ENCODE data around the gene HES6. TPM values are rescaled to one million over a fixed set of nuclear protein-coding genes. Genes with fewer than 3 reads are reported as not detected.

HES6 gene
- total and polyA plus RNA-seq, 3 experiments from 2014 or later, result 2.2 to 5.1 (median 4.7) TPM

GRCh38 chr2:238261718-238262375, 22.0 kb upstream of the HES6 start:
- Histone ChIP-seq H3K4me3 (ENCODE audit: low read length) (no peak overlapping the region), H3K27me3 (ENCODE audit: insufficient read depth, low read length, poor library complexity, severe bottlenecking) (no peaks in the 10 kb centered on the region), H3K27ac (ENCODE audit: low read depth, low read length) (no peak overlapping the region), H3K9me3 (ENCODE audit: low read length) (no peaks in the 10 kb centered on the region), H3K4me1 (ENCODE audit: insufficient read depth, low read length) (no peaks in the 10 kb centered on the region), H3K36me3 (ENCODE audit: insufficient read depth, low read length) (peaks cover 9% of the 10 kb centered on the region)
- CTCF ChIA-PET, result interaction anchor here (1.7 to 2.3 kb wide), 3 partner anchors 23 to 338 kb away, joined by 5 to 9 read pairs (median 7); no protein-coding TSS in a partner anchor
- POLR2A ChIA-PET, result no interaction called here
- H3K4me1 Mint-ChIP-seq, result peaks cover 4 to 6% (median 5%) of the 10 kb centered on the region in 3 donors
- no peaks in the 10 kb centered on the region for H3K9me3 Mint-ChIP-seq
- no peaks in the 10 kb centered on the region for H3K27me3 Mint-ChIP-seq
- H3K4me3 Mint-ChIP-seq, result no peak overlapping the region
- no peak overlapping the region for H3K27ac Mint-ChIP-seq
- H3K36me3 Mint-ChIP-seq, result peaks cover 0 to 51% (median 5%) of the 10 kb centered on the region in 3 donors
- DNase-seq, result no peak

- no peak for DNase-seq
- H3K4me1 Mint-ChIP-seq, result peaks cover 4 to 6% (median 5%) of the 10 kb centered on the region in 3 donors
- no peak overlapping the region for H3K4me3 ChIP-seq (ENCODE audit: low read length)
- peaks cover 0 to 54% (median 5%) of the 10 kb centered on the region in 3 donors for H3K36me3 Mint-ChIP-seq
- H3K27ac Mint-ChIP-seq, result no peak overlapping the region
- H3K9me3 ChIP-seq (ENCODE audit: low read length), result no peaks in the 10 kb centered on the region
- H3K4me3 Mint-ChIP-seq, result no peak overlapping the region
- no peaks in the 10 kb centered on the region for H3K9me3 Mint-ChIP-seq
- no peaks in the 10 kb centered on the region for H3K4me1 ChIP-seq (ENCODE audit: insufficient read depth, low read length)
- H3K27me3 Mint-ChIP-seq, result no peaks in the 10 kb centered on the region
- POLR2A ChIA-PET, result no interaction called here
- peaks cover 9% of the 10 kb centered on the region for H3K36me3 ChIP-seq (ENCODE audit: insufficient read depth, low read length)
- CTCF ChIA-PET, result no interaction called here
- H3K27me3 ChIP-seq (ENCODE audit: insufficient read depth, low read length, poor library complexity, severe bottlenecking), result no peaks in the 10 kb centered on the region
- H3K27ac ChIP-seq (ENCODE audit: low read depth, low read length), result no peak overlapping the region
Measured at GRCh38 chr2:238260883-238261282, 21.0 kb upstream of the HES6 start.

- CTCF ChIA-PET, result no interaction called here
- peak in 1 of 5 donors; percentile 21 for DNase-seq
Measured at GRCh38 chr2:238259061-238260020, 19.5 kb upstream of the HES6 start.

GRCh38 chr2:238257786-238258700, 18.2 kb upstream of the HES6 start:
- no peaks in the 10 kb centered on the region for H3K4me1 Mint-ChIP-seq
- Histone ChIP-seq H3K36me3 (ENCODE audit: insufficient read depth, low read length) (peaks cover 15% of the 10 kb centered on the region), H3K4me3 (ENCODE audit: low read length) (no peak overlapping the region), H3K27me3 (ENCODE audit: insufficient read depth, low read length, poor library complexity, severe bottlenecking) (no peaks in the 10 kb centered on the region), H3K4me1 (ENCODE audit: insufficient read depth, low read length) (no peaks in the 10 kb centered on the region), H3K27ac (ENCODE audit: low read depth, low read length) (no peak overlapping the region), H3K9me3 (ENCODE audit: low read length) (no peaks in the 10 kb centered on the region)
- H3K27me3 Mint-ChIP-seq, result no peaks in the 10 kb centered on the region
- no peaks in the 10 kb centered on the region for H3K9me3 Mint-ChIP-seq
- peaks cover 0 to 70% (median 11%) of the 10 kb centered on the region in 3 donors for H3K36me3 Mint-ChIP-seq
- CTCF ChIA-PET, result no interaction called here
- no peak overlapping the region for H3K4me3 Mint-ChIP-seq
- no peak for DNase-seq
- H3K27ac Mint-ChIP-seq, result peak overlapping the region in 1 of 8 donors; percentile 55
- POLR2A ChIA-PET, result no interaction called here

More at GRCh38 chr2:238259061-238260020, 19.5 kb upstream of the HES6 start:
- Mint-ChIP-seq H3K4me1 (peaks cover 4 to 6% (median 5%) of the 10 kb centered on the region in 3 donors), H3K27ac (no peak overlapping the region), H3K36me3 (peaks cover 0 to 64% (median 12%) of the 10 kb centered on the region in 3 donors), H3K4me3 (no peak overlapping the region), H3K9me3 (no peaks in the 10 kb centered on the region), H3K27me3 (no peaks in the 10 kb centered on the region)
- no peak overlapping the region for H3K27ac ChIP-seq (ENCODE audit: low read depth, low read length)
- POLR2A ChIA-PET, result no interaction called here
- no peaks in the 10 kb centered on the region for H3K9me3 ChIP-seq (ENCODE audit: low read length)
- peaks cover 15% of the 10 kb centered on the region for H3K36me3 ChIP-seq (ENCODE audit: insufficient read depth, low read length)
- H3K4me3 ChIP-seq (ENCODE audit: low read length), result no peak overlapping the region
- no peaks in the 10 kb centered on the region for H3K4me1 ChIP-seq (ENCODE audit: insufficient read depth, low read length)
- H3K27me3 ChIP-seq (ENCODE audit: insufficient read depth, low read length, poor library complexity, severe bottlenecking), result no peaks in the 10 kb centered on the region

GRCh38 chr2:238256594-238257104, 16.8 kb upstream of the HES6 start:
- no peaks in the 10 kb centered on the region for H3K27me3 Mint-ChIP-seq
- POLR2A ChIA-PET, result no interaction called here
- peaks cover 0 to 78% (median 11%) of the 10 kb centered on the region in 3 donors for H3K36me3 Mint-ChIP-seq
- no peak overlapping the region for H3K4me3 ChIP-seq (ENCODE audit: low read length)
- no peaks in the 10 kb centered on the region for H3K9me3 ChIP-seq (ENCODE audit: low read length)
- no peaks in the 10 kb centered on the region for H3K4me1 Mint-ChIP-seq
- no peaks in the 10 kb centered on the region for H3K4me1 ChIP-seq (ENCODE audit: insufficient read depth, low read length)
- peak overlapping the region in 1 of 8 donors; percentile 22 for H3K27ac Mint-ChIP-seq
- H3K27ac ChIP-seq (ENCODE audit: low read depth, low read length), result no peak overlapping the region
- CTCF ChIA-PET, result no interaction called here
- H3K36me3 ChIP-seq (ENCODE audit: insufficient read depth, low read length), result peaks cover 15% of the 10 kb centered on the region
- H3K9me3 Mint-ChIP-seq, result no peaks in the 10 kb centered on the region
- DNase-seq, result peak; percentile 56 to 81 (median 60)
- no peak overlapping the region for H3K4me3 Mint-ChIP-seq
- no peaks in the 10 kb centered on the region for H3K27me3 ChIP-seq (ENCODE audit: insufficient read depth, low read length, poor library complexity, severe bottlenecking)

- Histone ChIP-seq H3K36me3 (ENCODE audit: insufficient read depth, low read length) (peaks cover 15% of the 10 kb centered on the region), H3K27me3 (ENCODE audit: insufficient read depth, low read length, poor library complexity, severe bottlenecking) (no peaks in the 10 kb centered on the region), H3K4me1 (ENCODE audit: insufficient read depth, low read length) (no peaks in the 10 kb centered on the region), H3K9me3 (ENCODE audit: low read length) (no peaks in the 10 kb centered on the region), H3K4me3 (ENCODE audit: low read length) (no peak overlapping the region), H3K27ac (ENCODE audit: low read depth, low read length) (no peak overlapping the region)
- no peak for DNase-seq
- Mint-ChIP-seq H3K9me3 (no peaks in the 10 kb centered on the region), H3K4me3 (no peak overlapping the region), H3K36me3 (peaks cover 0 to 81% (median 11%) of the 10 kb centered on the region in 3 donors), H3K27ac (no peak overlapping the region), H3K27me3 (no peaks in the 10 kb centered on the region), H3K4me1 (no peaks in the 10 kb centered on the region)
- ChIA-PET POLR2A (no interaction called here), CTCF (interaction anchor here (1.3 kb wide), 2 partner anchors 9 to 28 kb away, joined by 3 to 4 read pairs; no protein-coding TSS in a partner anchor)
Measured at GRCh38 chr2:238256111-238256510, 16.3 kb upstream of the HES6 start.

GRCh38 chr2:238255636-238256035, 15.8 kb upstream of the HES6 start:
- H3K27ac Mint-ChIP-seq, result no peak overlapping the region
- ChIA-PET POLR2A (no interaction called here), CTCF (interaction anchor here (0.7 to 1.3 kb wide), 3 partner anchors 9 to 96 kb away, joined by 3 to 4 read pairs (median 3); no protein-coding TSS in a partner anchor)
- H3K4me1 Mint-ChIP-seq, result no peaks in the 10 kb centered on the region
- no peak overlapping the region for H3K4me3 Mint-ChIP-seq
- Histone ChIP-seq H3K4me3 (ENCODE audit: low read length) (no peak overlapping the region), H3K4me1 (ENCODE audit: insufficient read depth, low read length) (no peaks in the 10 kb centered on the region), H3K27ac (ENCODE audit: low read depth, low read length) (no peak overlapping the region), H3K27me3 (ENCODE audit: insufficient read depth, low read length, poor library complexity, severe bottlenecking) (no peaks in the 10 kb centered on the region), H3K36me3 (ENCODE audit: insufficient read depth, low read length) (peaks cover 15% of the 10 kb centered on the region), H3K9me3 (ENCODE audit: low read length) (no peaks in the 10 kb centered on the region)
- H3K9me3 Mint-ChIP-seq, result no peaks in the 10 kb centered on the region
- H3K27me3 Mint-ChIP-seq, result no peaks in the 10 kb centered on the region
- H3K36me3 Mint-ChIP-seq, result peaks cover 0 to 83% (median 11%) of the 10 kb centered on the region in 3 donors
- DNase-seq, result peak in 1 of 5 donors; percentile 22
